GM10266 (cell line): ENCODE measurements around the gene NFKB1.
"Not testable (repeated sequence)": the region's sequence is repeated elsewhere in the genome, so short reads cannot be mapped to it uniquely, and the experiment has no call there.

Experiments
- DNase-seq: peaks from one replicate; pipeline ENCODE4 v3.0.0; 2012; ENCODE audit errors: extremely low spot score
- CTCF ChIP-seq: IDR thresholded peaks from 2 replicates; pipeline ENCODE4 v1.5.1; 2012; ENCODE audit warnings: mild to moderate bottlenecking, low read depth; ENCODE audit not compliant: control insufficient read depth, insufficient read depth; ENCODE audit errors: missing control alignments

The NFKB1 gene

GRCh38 chr4:102614801-102615200, 113.6 kb downstream of the NFKB1 start:
- TF ChIP-seq CTCF, result no peak
- no peak for DNase-seq

DNA sequence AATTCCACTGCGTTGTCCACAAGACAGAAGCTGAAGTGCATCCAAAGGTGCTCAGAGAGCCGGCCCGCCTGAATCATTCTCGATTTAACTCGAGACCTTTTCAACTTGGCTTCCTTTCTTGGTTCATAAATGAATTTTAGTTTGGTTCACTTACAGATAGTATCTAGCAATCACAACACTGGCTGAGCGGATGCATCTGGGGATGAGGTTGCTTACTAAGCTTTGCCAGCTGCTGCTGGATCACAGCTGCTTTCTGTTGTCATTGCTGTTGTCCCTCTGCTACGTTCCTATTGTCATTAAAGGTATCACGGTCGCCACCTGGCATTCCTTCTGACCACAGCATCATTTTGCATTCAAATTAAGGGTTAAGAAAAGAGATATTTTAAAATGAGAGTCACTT, 115.5 kb downstream of the NFKB1 start:
- TF ChIP-seq CTCF, result no peak
- no peak for DNase-seq

DNA sequence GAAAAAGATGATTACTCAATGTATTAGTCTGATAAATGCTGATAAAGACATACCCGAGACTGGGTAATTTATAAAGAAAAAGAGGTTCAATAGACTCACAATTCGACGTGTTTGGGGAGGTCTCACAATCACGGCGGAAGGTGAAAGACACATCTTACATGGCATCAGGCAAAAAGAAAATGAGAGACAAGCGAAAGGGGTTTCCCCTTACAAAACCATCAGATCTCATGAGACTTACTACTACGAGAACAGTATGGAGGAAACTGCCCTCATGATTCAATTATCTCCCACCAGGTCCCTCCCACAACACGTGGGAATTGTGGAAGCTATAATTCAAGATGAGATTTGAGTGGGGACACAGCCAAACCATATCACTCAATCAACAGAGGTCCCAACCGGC, 117.9 kb downstream of the NFKB1 start:
- DNase-seq, result not testable (repeated sequence)

DNA sequence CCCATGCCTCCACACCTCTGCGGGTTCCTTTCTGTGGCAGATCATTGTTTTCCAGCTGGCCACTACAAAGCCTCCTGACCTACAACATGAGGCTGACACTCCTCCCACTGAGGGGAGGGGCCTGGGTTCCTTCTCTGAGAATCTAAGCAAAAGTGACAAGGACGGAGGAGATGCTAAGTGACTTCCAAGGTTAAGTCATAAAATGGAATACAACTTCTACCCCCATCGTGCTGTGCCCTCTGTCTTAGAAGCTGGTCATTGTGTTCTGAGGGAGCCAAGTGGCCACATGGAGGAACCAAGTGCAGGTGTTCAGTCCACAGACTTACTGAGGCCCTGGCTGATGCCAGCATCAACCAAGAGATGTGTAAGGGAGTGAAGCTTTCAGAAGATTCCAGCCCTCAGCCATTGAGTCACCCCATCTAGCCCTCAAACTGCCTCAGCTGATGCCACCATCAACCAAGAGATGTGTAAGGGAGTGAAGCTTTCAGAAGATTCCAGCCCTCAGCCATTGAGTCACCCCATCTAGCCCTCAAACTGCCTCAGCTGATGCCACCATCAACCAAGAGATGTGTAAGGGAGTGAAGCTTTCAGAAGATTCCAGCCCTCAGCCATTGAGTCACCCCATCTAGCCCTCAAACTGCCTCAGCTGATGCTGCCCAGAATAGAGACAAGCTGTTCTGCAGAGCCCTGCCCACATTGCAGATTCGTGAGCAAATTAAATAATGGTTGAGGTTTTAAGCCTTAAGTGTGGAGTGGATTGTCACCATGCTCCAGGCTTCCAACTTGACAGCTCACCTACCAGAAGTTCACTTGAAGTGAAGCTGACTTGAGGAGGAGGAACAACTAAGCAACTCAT, 118.8 kb downstream of the NFKB1 start:
- not testable (repeated sequence) for DNase-seq

GRCh38 chr4:102620697-102621497, 119.7 kb downstream of the NFKB1 start:
- peak; percentile 12 for TF ChIP-seq CTCF
- DNase-seq, result peak; percentile 37

DNA sequence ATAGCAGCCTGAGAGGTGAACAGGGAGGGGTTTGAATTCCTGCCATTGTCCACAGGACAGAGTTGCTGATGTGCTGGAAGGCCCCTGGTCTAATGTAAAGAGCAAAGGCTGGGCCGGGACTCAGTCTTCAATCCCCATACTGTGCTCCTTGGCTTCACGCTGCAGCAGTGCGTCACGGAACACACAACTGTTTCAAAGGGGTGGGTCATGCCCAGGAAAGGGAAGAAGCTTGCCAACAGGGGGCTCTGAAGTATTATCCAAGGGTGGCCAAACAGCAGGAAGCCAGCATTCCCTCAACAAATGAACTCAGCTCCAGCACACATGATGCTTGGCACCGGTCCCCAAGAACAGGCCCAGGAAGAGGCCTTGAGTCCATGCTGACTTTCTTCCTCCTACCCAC, 122.5 kb downstream of the NFKB1 start:
- DNase-seq, result no peak
- TF ChIP-seq CTCF, result no peak

DNA sequence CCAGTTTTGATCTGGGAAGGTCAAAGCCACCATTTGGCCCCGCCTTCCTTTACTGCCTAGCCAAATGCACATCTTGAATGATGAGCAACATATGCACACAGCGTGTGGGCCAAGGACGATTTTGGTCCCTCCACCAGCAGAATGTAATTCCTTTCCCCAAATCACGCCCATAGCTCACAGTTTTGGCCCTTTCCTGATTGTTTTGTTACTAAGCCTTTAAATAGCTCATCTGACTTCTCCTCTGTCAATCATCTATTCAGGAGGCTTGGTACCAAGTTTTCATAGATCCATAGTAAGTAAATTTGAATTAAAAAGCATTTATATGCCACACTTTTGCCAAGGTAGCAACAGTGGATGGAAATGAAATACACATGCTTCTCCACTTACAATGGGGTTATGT, 123.3 kb downstream of the NFKB1 start:
- no peak for TF ChIP-seq CTCF
- DNase-seq, result no peak

DNA sequence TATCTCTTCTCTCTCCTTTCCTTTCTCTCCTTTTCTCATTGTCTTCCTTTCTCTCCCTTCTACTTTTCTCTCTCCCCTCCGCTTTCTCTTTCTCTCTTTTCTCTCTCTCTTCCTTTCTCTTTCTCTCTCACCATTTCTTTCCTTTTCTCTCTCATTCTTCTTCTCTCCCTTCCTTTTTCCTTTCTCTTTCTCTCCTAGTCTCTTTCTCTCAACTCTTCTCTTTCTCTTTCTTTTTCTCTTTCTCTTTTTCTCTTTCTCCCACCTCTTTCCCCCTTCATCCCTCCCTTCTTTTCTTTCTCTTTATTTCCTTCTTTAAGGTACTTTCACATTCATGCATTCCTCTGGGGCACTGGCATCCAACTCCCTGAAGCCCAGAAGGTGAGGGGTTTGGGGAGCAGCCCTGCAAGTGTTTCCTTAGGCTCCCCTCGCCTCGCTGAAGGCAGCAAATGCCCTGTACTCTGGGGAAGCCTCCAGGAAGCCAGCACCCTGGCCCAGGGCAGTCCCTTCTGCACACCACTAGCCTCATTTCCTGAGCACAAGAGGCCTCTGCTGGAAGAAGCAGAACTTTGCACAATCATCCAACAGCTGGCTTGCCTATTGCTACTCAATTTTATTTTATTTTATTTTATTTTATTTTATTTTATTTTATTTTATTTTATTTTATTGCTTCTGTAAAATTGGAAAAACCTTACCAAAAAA, 124.2 kb downstream of the NFKB1 start:
- peak; percentile 72 for DNase-seq
- peak; percentile 75 for TF ChIP-seq CTCF
